ENCODE results near the gene RAPSN. TPM values are rescaled to one million over a fixed set of nuclear protein-coding genes. Genes with fewer than 3 reads are reported as not detected.
A peak's percentile ranks its signal among the peaks of the same experiment; 100 is the strongest.

Gene RAPSN
- total and polyA plus RNA-seq, 4 experiments from 2014 or later, result 0.55 to 1.7 TPM; not detected in 2

GRCh38 chr11:47442514-47442913, 6.4 kb downstream of the RAPSN start:
- no peak overlapping the region for H3K27ac ChIP-seq (ENCODE audit: low read depth, low read length)
- H3K4me3 ChIP-seq (ENCODE audit: low read length in 2 of 2), result no peak overlapping the region
- CTCF ChIA-PET (ENCODE audit: partially characterized antibody), result no interaction called here
- H3K4me1 ChIP-seq (ENCODE audit: insufficient read depth, low read length), result no peaks in the 10 kb centered on the region
- Mint-ChIP-seq H3K4me1 (no peaks in the 10 kb centered on the region), H3K4me3 (no peak overlapping the region), H3K36me3 (no peaks in the 10 kb centered on the region), H3K9me3 (no peaks in the 10 kb centered on the region), H3K27me3 (no peaks in the 10 kb centered on the region), H3K27ac (no peak overlapping the region)
- DNase-seq, result no peak
- POLR2A ChIA-PET (ENCODE audit: partially characterized antibody), result no interaction called here
- no peaks in the 10 kb centered on the region for H3K9me3 ChIP-seq (ENCODE audit: control insufficient read depth in 1 of 2, low read length in 2 of 2)
- no peaks in the 10 kb centered on the region for H3K27me3 ChIP-seq (ENCODE audit: insufficient read depth, low read length)
- no peaks in the 10 kb centered on the region for H3K36me3 ChIP-seq (ENCODE audit: insufficient read depth, low read length)
- intact Hi-C loops (cut with micrococcal nuclease), result no loop called here

- ChIA-PET POLR2A (ENCODE audit: partially characterized antibody) (no interaction called here), CTCF (ENCODE audit: partially characterized antibody) (interaction anchor here (1.2 kb wide), 1 partner anchor 13 kb away, joined by 3 read pairs; no protein-coding TSS in a partner anchor)
- no peaks in the 10 kb centered on the region for H3K9me3 ChIP-seq (ENCODE audit: control insufficient read depth in 1 of 2, low read length in 2 of 2)
- Mint-ChIP-seq H3K27ac (no peak overlapping the region), H3K27me3 (no peaks in the 10 kb centered on the region), H3K4me3 (no peak overlapping the region), H3K4me1 (no peaks in the 10 kb centered on the region), H3K36me3 (no peaks in the 10 kb centered on the region), H3K9me3 (peaks cover 0 to 1% (median 0%) of the 10 kb centered on the region in 8 donors)
- H3K4me3 ChIP-seq (ENCODE audit: low read length in 2 of 2), result no peak overlapping the region
- H3K27me3 ChIP-seq (ENCODE audit: insufficient read depth, low read length), result no peaks in the 10 kb centered on the region
- H3K4me1 ChIP-seq (ENCODE audit: insufficient read depth, low read length), result no peaks in the 10 kb centered on the region
- intact Hi-C loops (cut with micrococcal nuclease), result no loop called here
- no peak overlapping the region for H3K27ac ChIP-seq (ENCODE audit: low read depth, low read length)
- no peaks in the 10 kb centered on the region for H3K36me3 ChIP-seq (ENCODE audit: insufficient read depth, low read length)
- no peak for DNase-seq
These were observed 7.5 kb downstream of the RAPSN start for GRCh38 chr11:47441421-47441820.

GRCh38 chr11:47440054-47440476, 8.9 kb downstream of the RAPSN start:
- no peaks in the 10 kb centered on the region for H3K36me3 ChIP-seq (ENCODE audit: insufficient read depth, low read length)
- Mint-ChIP-seq H3K4me1 (no peaks in the 10 kb centered on the region), H3K9me3 (peaks cover 0 to 1% (median 0%) of the 10 kb centered on the region in 8 donors), H3K27ac (no peak overlapping the region), H3K36me3 (no peaks in the 10 kb centered on the region), H3K27me3 (no peaks in the 10 kb centered on the region), H3K4me3 (no peak overlapping the region)
- POLR2A ChIA-PET (ENCODE audit: partially characterized antibody), result no interaction called here
- no peaks in the 10 kb centered on the region for H3K4me1 ChIP-seq (ENCODE audit: insufficient read depth, low read length)
- intact Hi-C loops (cut with micrococcal nuclease), result no loop called here
- CTCF ChIA-PET (ENCODE audit: partially characterized antibody), result interaction anchor here (1.2 kb wide), 1 partner anchor 14 kb away, joined by 3 read pairs; no protein-coding TSS in a partner anchor
- DNase-seq, result no peak
- no peaks in the 10 kb centered on the region for H3K27me3 ChIP-seq (ENCODE audit: insufficient read depth, low read length)
- H3K4me3 ChIP-seq (ENCODE audit: low read length in 2 of 2), result no peak overlapping the region
- no peaks in the 10 kb centered on the region for H3K9me3 ChIP-seq (ENCODE audit: control insufficient read depth in 1 of 2, low read length in 2 of 2)
- H3K27ac ChIP-seq (ENCODE audit: low read depth, low read length), result no peak overlapping the region

- no peaks in the 10 kb centered on the region for H3K4me1 ChIP-seq (ENCODE audit: insufficient read depth, low read length)
- no peak overlapping the region for H3K27ac Mint-ChIP-seq
- H3K36me3 Mint-ChIP-seq, result no peaks in the 10 kb centered on the region
- H3K27ac ChIP-seq (ENCODE audit: low read depth, low read length), result no peak overlapping the region
- POLR2A ChIA-PET (ENCODE audit: partially characterized antibody), result interaction anchor here (0.5 kb wide), 1 partner anchor 605 kb away, joined by 3 read pairs; no protein-coding TSS in a partner anchor
- DNase-seq, result no peak
- no peaks in the 10 kb centered on the region for H3K27me3 Mint-ChIP-seq
- no peak overlapping the region for H3K4me3 ChIP-seq (ENCODE audit: low read length in 2 of 2)
- H3K36me3 ChIP-seq (ENCODE audit: insufficient read depth, low read length), result no peaks in the 10 kb centered on the region
- H3K9me3 ChIP-seq (ENCODE audit: control insufficient read depth in 1 of 2, low read length in 2 of 2), result no peaks in the 10 kb centered on the region
- H3K4me3 Mint-ChIP-seq, result no peak overlapping the region
- CTCF ChIA-PET (ENCODE audit: partially characterized antibody), result interaction anchor here (0.8 kb wide), 2 partner anchors 16 to 27 kb away, joined by 3 read pairs; no protein-coding TSS in a partner anchor
- peaks cover 0 to 1% (median 0%) of the 10 kb centered on the region in 8 donors for H3K9me3 Mint-ChIP-seq
- no peaks in the 10 kb centered on the region for H3K27me3 ChIP-seq (ENCODE audit: insufficient read depth, low read length)
- intact Hi-C loops (cut with micrococcal nuclease), result no loop called here
- H3K4me1 Mint-ChIP-seq, result no peaks in the 10 kb centered on the region
These were observed 10.2 kb downstream of the RAPSN start for GRCh38 chr11:47438721-47439120.

GRCh38 chr11:47437746-47438418, 11.1 kb downstream of the RAPSN start:
- DNase-seq, result no peak
- Mint-ChIP-seq H3K27ac (no peak overlapping the region), H3K4me3 (no peak overlapping the region), H3K4me1 (no peaks in the 10 kb centered on the region), H3K9me3 (peaks cover 0 to 1% (median 0%) of the 10 kb centered on the region in 8 donors), H3K27me3 (no peaks in the 10 kb centered on the region), H3K36me3 (no peaks in the 10 kb centered on the region)
- Histone ChIP-seq H3K4me1 (ENCODE audit: insufficient read depth, low read length) (no peaks in the 10 kb centered on the region), H3K9me3 (ENCODE audit: control insufficient read depth in 1 of 2, low read length in 2 of 2) (no peaks in the 10 kb centered on the region), H3K27ac (ENCODE audit: low read depth, low read length) (no peak overlapping the region), H3K27me3 (ENCODE audit: insufficient read depth, low read length) (no peaks in the 10 kb centered on the region), H3K36me3 (ENCODE audit: insufficient read depth, low read length) (no peaks in the 10 kb centered on the region), H3K4me3 (ENCODE audit: low read length in 2 of 2) (no peak overlapping the region)
- intact Hi-C loops (cut with micrococcal nuclease), result no loop called here
- POLR2A ChIA-PET (ENCODE audit: partially characterized antibody), result no interaction called here
- CTCF ChIA-PET (ENCODE audit: partially characterized antibody), result interaction anchor here (0.6 to 1.0 kb wide), 2 partner anchors 17 to 209 kb away, joined by 3 read pairs; no protein-coding TSS in a partner anchor

GRCh38 chr11:47437218-47437745, 11.7 kb downstream of the RAPSN start:
- Mint-ChIP-seq H3K36me3 (no peaks in the 10 kb centered on the region), H3K4me3 (peak overlapping the region in 1 of 8 donors; percentile 47), H3K9me3 (peaks cover 0 to 1% (median 0%) of the 10 kb centered on the region in 8 donors)

GRCh38 chr11:47436726-47437125, 12.2 kb downstream of the RAPSN start:
- no peaks in the 10 kb centered on the region for H3K27me3 ChIP-seq (ENCODE audit: insufficient read depth, low read length)
- DNase-seq, result no peak
- no peaks in the 10 kb centered on the region for H3K9me3 ChIP-seq (ENCODE audit: control insufficient read depth in 1 of 2, low read length in 2 of 2)
- CTCF ChIA-PET (ENCODE audit: partially characterized antibody), result no interaction called here
- no peaks in the 10 kb centered on the region for H3K4me1 ChIP-seq (ENCODE audit: insufficient read depth, low read length)
- Mint-ChIP-seq H3K36me3 (no peaks in the 10 kb centered on the region), H3K27me3 (no peaks in the 10 kb centered on the region), H3K9me3 (peaks cover 0 to 1% (median 0%) of the 10 kb centered on the region in 8 donors), H3K27ac (no peak overlapping the region), H3K4me1 (no peaks in the 10 kb centered on the region), H3K4me3 (no peak overlapping the region)
- no peak overlapping the region for H3K27ac ChIP-seq (ENCODE audit: low read depth, low read length)
- H3K4me3 ChIP-seq (ENCODE audit: low read length in 2 of 2), result no peak overlapping the region
- POLR2A ChIA-PET (ENCODE audit: partially characterized antibody), result no interaction called here
- H3K36me3 ChIP-seq (ENCODE audit: insufficient read depth, low read length), result no peaks in the 10 kb centered on the region
- intact Hi-C loops (cut with micrococcal nuclease), result no loop called here

More at GRCh38 chr11:47437218-47437745, 11.7 kb downstream of the RAPSN start:
- Mint-ChIP-seq H3K27me3 (no peaks in the 10 kb centered on the region), H3K4me1 (no peaks in the 10 kb centered on the region), H3K27ac (no peak overlapping the region)
- ChIA-PET POLR2A (ENCODE audit: partially characterized antibody) (no interaction called here), CTCF (ENCODE audit: partially characterized antibody) (interaction anchor here (0.6 to 1.0 kb wide), 2 partner anchors 17 to 209 kb away, joined by 3 read pairs; no protein-coding TSS in a partner anchor)
- H3K27me3 ChIP-seq (ENCODE audit: insufficient read depth, low read length), result no peaks in the 10 kb centered on the region
- H3K4me3 ChIP-seq (ENCODE audit: low read length in 2 of 2), result no peak overlapping the region
- no peak overlapping the region for H3K27ac ChIP-seq (ENCODE audit: low read depth, low read length)
- DNase-seq, result no peak
- intact Hi-C loops (cut with micrococcal nuclease), result no loop called here
- H3K36me3 ChIP-seq (ENCODE audit: insufficient read depth, low read length), result no peaks in the 10 kb centered on the region
- no peaks in the 10 kb centered on the region for H3K4me1 ChIP-seq (ENCODE audit: insufficient read depth, low read length)
- H3K9me3 ChIP-seq (ENCODE audit: control insufficient read depth in 1 of 2, low read length in 2 of 2), result no peaks in the 10 kb centered on the region
